NCI-H1048 (cell line): ENCODE results near the gene TCERG1L.

Experiments used
- DNase-seq: peaks from one replicate; lab custom pipeline; 2025; lab: John Stamatoyannopoulos, UW

The TCERG1L gene

GRCh38 chr10:131065673-131066305 is 245.7 kb downstream of the TCERG1L start:
- DNase-seq: no peak

GRCh38 chr10:131063311-131063710 is 248.2 kb downstream of the TCERG1L start:
- DNase-seq: no peak

GRCh38 chr10:131062621-131063260 is 248.8 kb downstream of the TCERG1L start:
- no peak for DNase-seq

- DNase-seq: no peak
Measured at GRCh38 chr10:131061216-131061615, 250.3 kb downstream of the TCERG1L start.

GRCh38 chr10:131059881-131060280 is 251.6 kb downstream of the TCERG1L start:
- no peak for DNase-seq

- DNase-seq: no peak
Measured at GRCh38 chr10:131058799-131059198, 252.7 kb downstream of the TCERG1L start.

GRCh38 chr10:131056781-131057180 is 254.7 kb downstream of the TCERG1L start:
- DNase-seq: no peak

GRCh38 chr10:131056091-131056579 is 255.4 kb downstream of the TCERG1L start:
- DNase-seq: no peak

- no peak for DNase-seq
Measured at GRCh38 chr10:131055437-131055836, 256.1 kb downstream of the TCERG1L start.

GRCh38 chr10:131053192-131053591 is 258.3 kb downstream of the TCERG1L start:
- no peak for DNase-seq

GRCh38 chr10:131050162-131050766 is 261.3 kb downstream of the TCERG1L start:
- DNase-seq: no peak

- DNase-seq: no peak
Measured at GRCh38 chr10:131049016-131049415, 262.5 kb downstream of the TCERG1L start.

GRCh38 chr10:131048606-131049005 is 262.9 kb downstream of the TCERG1L start:
- no peak for DNase-seq

GRCh38 chr10:131047501-131047900 is 264.0 kb downstream of the TCERG1L start:
- DNase-seq: no peak

- no peak for DNase-seq
Measured at GRCh38 chr10:131046194-131046593, 265.3 kb downstream of the TCERG1L start.

GRCh38 chr10:131044379-131045111 is 267.0 kb downstream of the TCERG1L start:
- DNase-seq: no peak

- no peak for DNase-seq
Measured at GRCh38 chr10:131043039-131043691, 268.4 kb downstream of the TCERG1L start.
